B cell (primary cell): Measurements from ENCODE around the gene ITIH3. TPM values are rescaled to one million over a fixed set of nuclear protein-coding genes. Genes with fewer than 3 reads are reported as not detected.
A peak's percentile ranks its signal among the peaks of the same experiment; 100 is the strongest.

Experiments
- ATAC-seq: fragments of 200-7000 bp; cut with Tn5 transposase; one replicate; pipeline ENCODE4 v1.10.0; 2021; ENCODE audit warnings: low read depth, mild to moderate bottlenecking, moderate number of reproducible peaks, moderate library complexity
- CTCF ChIA-PET: fragments of 350-600 bp; sonication (Branson Sonifier 250); formaldehyde crosslinking; loops from one replicate; lab custom pipeline; 2021; ENCODE audit warnings: antibody characterized with exemption, inconsistent platforms; lab: Charles Lee
- POLR2A ChIA-PET: fragments of 350-600 bp; sonication (Branson Sonifier 250); formaldehyde crosslinking; loops from one replicate; lab custom pipeline; 2021; ENCODE audit warnings: antibody characterized with exemption; lab: Charles Lee
- DNase-seq: peaks from one replicate; pipeline ENCODE4 v3.0.0; 2013
- H2AFZ ChIP-seq: 2 replicates; pipeline ENCODE4 v1.6.1; 2012; ENCODE audit warnings: mild to moderate bottlenecking, low read depth, low read length; ENCODE audit not compliant: insufficient read depth, poor library complexity, severe bottlenecking
- H3K27ac ChIP-seq, 2 donors: 1 replicate in 1 of 2; 2 replicates in 1 of 2; pipeline ENCODE4 v1.5.1; 2012 to 2013; ENCODE audit warnings: low read length in 2 of 2, mild to moderate bottlenecking in 2 of 2, moderate library complexity in 1 of 2
- H3K27me3 ChIP-seq, 4 experiments: fragments of 200-600 bp in 1 of 4; sonication (generic) in 1 of 4; replicated peaks in 1 of 4; 1 replicate in 2 of 4; 2 replicates in 2 of 4; pipeline versions ENCODE4 v1.6.1 to v1.7.0; 2013 to 2016; ENCODE audit warnings: low read length in 3 of 4, mild to moderate bottlenecking in 2 of 4, mixed read lengths in 1 of 4, moderate library complexity in 1 of 4; ENCODE audit not compliant: insufficient read depth in 4 of 4, control insufficient read depth in 3 of 4; ENCODE audit errors: control extremely low read depth in 1 of 4
- H3K36me3 ChIP-seq, 2 experiments: replicated peaks in 1 of 2; 1 replicate in 1 of 2; 2 replicates in 1 of 2; pipeline versions ENCODE4 v1.6.1 to v1.7.1; 2013; ENCODE audit warnings: low read length in 1 of 2; ENCODE audit not compliant: insufficient read depth in 2 of 2, control insufficient read depth in 1 of 2; ENCODE audit errors: control extremely low read depth in 1 of 2, extremely low read depth in 1 of 2
- H3K4me1 ChIP-seq, 2 donors: fragments of 200-600 bp in 1 of 2; sonication (generic) in 1 of 2; 1 replicate in 1 of 2; 2 replicates in 1 of 2; pipeline versions ENCODE4 v1.5.1 to v1.6.1; 2013 to 2017; ENCODE audit warnings: low read length in 2 of 2; ENCODE audit not compliant: control insufficient read depth in 2 of 2, insufficient read depth in 2 of 2
- H3K4me2 ChIP-seq: replicated peaks from 2 replicates; pipeline ENCODE3; 2012; ENCODE audit warnings: mild to moderate bottlenecking, low read depth, low read length; ENCODE audit not compliant: poor library complexity, severe bottlenecking
- H3K4me3 ChIP-seq, 5 experiments: fragments of 200-600 bp in 1 of 5; sonication (generic) in 1 of 5; 1 replicate in 3 of 5; 2 replicates in 2 of 5; pipeline versions ENCODE4 v1.5.1 to v1.7.0; 2011 to 2016; ENCODE audit warnings: low read length in 4 of 5, mild to moderate bottlenecking in 4 of 5, low read depth in 2 of 5, control low read depth in 1 of 5, moderate library complexity in 1 of 5; ENCODE audit not compliant: insufficient read depth in 1 of 5; ENCODE audit errors: control extremely low read depth in 1 of 5, extremely low read depth in 1 of 5
- H3K79me2 ChIP-seq: fragments of 200-600 bp; sonication (generic); one replicate; pipeline ENCODE4 v1.6.0; 2016; ENCODE audit warnings: low read length; ENCODE audit not compliant: control insufficient read depth, insufficient read depth
- H3K9ac ChIP-seq: fragments of 200-600 bp; sonication (generic); 2 replicates; pipeline ENCODE4 v1.6.1; 2017; ENCODE audit warnings: mild to moderate bottlenecking, low read length, moderate library complexity
- H3K9me3 ChIP-seq, 3 donors: one replicate each; pipeline versions ENCODE4 v1.6.1 to v1.7.1; 2013; ENCODE audit warnings: low read length in 2 of 3; ENCODE audit not compliant: control insufficient read depth in 2 of 3, insufficient read depth in 1 of 3; ENCODE audit errors: control extremely low read depth in 1 of 3
- H4K20me1 ChIP-seq: 2 replicates; pipeline ENCODE4 v1.6.0; 2012; ENCODE audit warnings: mild to moderate bottlenecking, low read length; ENCODE audit not compliant: insufficient read depth, control insufficient read depth, poor library complexity, severe bottlenecking
- H3K27ac Mint-ChIP-seq: one replicate; pipeline ENCODE4 v1.8.0; 2021; ENCODE audit warnings: mixed read lengths
- H3K27me3 Mint-ChIP-seq: one replicate; pipeline ENCODE4 v1.8.0; 2021; ENCODE audit warnings: mixed read lengths
- H3K4me1 Mint-ChIP-seq: one replicate; pipeline ENCODE4 v1.8.0; 2021; ENCODE audit warnings: mixed read lengths
- H3K4me3 Mint-ChIP-seq: one replicate; pipeline ENCODE4 v1.8.0; 2021; ENCODE audit warnings: mixed read lengths
- H3K9me3 Mint-ChIP-seq: one replicate; pipeline ENCODE4 v1.8.0; 2022; ENCODE audit warnings: mixed read lengths; ENCODE audit not compliant: insufficient read depth
- CTCF ChIP-seq: fragments of 200-600 bp; IDR thresholded peaks from one replicate; pipeline ENCODE4 v1.8.0; 2022; ENCODE audit warnings: antibody characterized with exemption, mild to moderate bottlenecking
- EZH2 ChIP-seq: IDR thresholded peaks from 2 replicates; pipeline ENCODE4 v1.6.1; 2012; ENCODE audit warnings: borderline replicate concordance, low read depth, mild to moderate bottlenecking, moderate library complexity, low read length; ENCODE audit not compliant: insufficient read depth, poor library complexity, severe bottlenecking
- WGBS: methylation state at CpG from one replicate; pipeline ENCODE4 v1.1.5; 2013; ENCODE audit warnings: missing lambda C conversion rate; ENCODE audit not compliant: insufficient coverage; 5-methylcytosine and 5-hydroxymethylcytosine counted together
- intact Hi-C: fragments of 100-400 bp; cut with micrococcal nuclease; formaldehyde crosslinking; loops from one replicate; pipeline ENCODE4 v1.10.0; 2022
- polyA plus RNA-seq: library from polyadenylated mRNA; depleted of rRNA; stranded (reverse); fragments of >200 nt; gene quantifications from 2 replicates; pipeline ENCODE4 v1.2.3, GENCODE V29; 2012
- total RNA-seq, 2 donors: library from RNA; stranded (reverse); fragments of 120-200 nt in 1 of 2; gene quantifications; 1 replicate in 1 of 2; 2 replicates in 1 of 2; pipeline versions ENCODE4 v1.2.3 to v1.2.4, GENCODE V29; 2013 to 2022

The ITIH3 gene
- total and polyA plus RNA-seq, 2 donors (not counting 1 experiment from before 2014, with no cell fraction given), result not detected

DNA sequence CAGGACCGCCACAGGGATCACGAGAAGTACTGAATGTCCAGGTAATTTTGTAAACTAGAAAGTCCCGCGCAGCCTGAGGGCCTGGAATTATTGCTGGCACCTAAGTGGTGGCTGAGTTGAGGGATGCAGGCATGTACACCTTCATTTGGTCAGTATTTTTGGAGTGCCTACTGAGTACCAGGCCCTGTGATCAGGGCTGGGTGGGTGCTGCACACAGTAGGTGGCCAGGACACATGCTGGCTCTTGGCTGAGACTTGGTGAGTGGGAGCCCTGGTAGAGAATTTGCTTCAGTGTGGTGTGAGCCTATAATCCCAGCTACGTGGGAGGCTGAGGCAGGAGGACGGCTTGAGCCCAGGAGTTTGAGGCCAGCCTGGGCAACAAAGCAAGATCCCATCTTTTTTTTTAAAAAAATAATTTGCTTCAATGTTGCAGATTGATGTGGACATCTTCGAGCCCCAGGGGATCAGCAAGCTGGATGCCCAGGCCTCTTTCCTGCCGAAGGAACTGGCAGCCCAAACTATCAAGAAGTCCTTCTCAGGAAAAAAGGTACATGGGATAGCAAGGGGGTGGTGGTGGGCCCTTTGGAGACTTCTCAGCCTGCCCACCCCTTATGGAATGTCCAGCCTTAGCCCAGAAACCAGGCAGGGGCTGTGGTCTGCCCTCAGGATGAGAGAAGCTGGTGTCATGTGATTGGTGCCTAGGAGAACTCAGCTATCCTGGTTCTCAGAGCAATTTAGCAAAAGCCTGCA lies 14.6 kb upstream of the ITIH3 start:
- Histone ChIP-seq H2AFZ (peak overlapping the region; percentile 56), H3K4me3 (no peak overlapping the region), H3K4me1 (peaks cover 14 to 19% of the 10 kb centered on the region in 2 donors), H3K4me2 (peak overlapping the region; percentile 51), H4K20me1 (no peaks in the 10 kb centered on the region), H3K79me2 (no peaks in the 10 kb centered on the region), H3K9me3 (no peaks in the 10 kb centered on the region), H3K27ac (peak overlapping the region; percentile 88 to 90), H3K9ac (no peak overlapping the region), H3K36me3 (no peaks in the 10 kb centered on the region), H3K27me3 (no peaks in the 10 kb centered on the region)
- H3K27me3 Mint-ChIP-seq, result peaks cover 4% of the 10 kb centered on the region
- CTCF ChIA-PET, result interaction anchor here (0.6 to 1.4 kb wide), 3 partner anchors 9 to 559 kb away, joined by 3 to 8 read pairs (median 4); partner anchors contain the start of gene NEK4
- peak; percentile 6 for ATAC-seq
- POLR2A ChIA-PET, result interaction anchor here (0.5 to 1.9 kb wide), 2 partner anchors 9 to 75 kb away, joined by 8 to 15 read pairs; partner anchors contain the start of gene NEK4
- 65% methylated on average over 6 of the region's 8 CpGs for WGBS
- intact Hi-C loops, result loop anchor here (1.0 kb wide), 1 partner anchor 9 kb away; no protein-coding TSS in a partner anchor
- peak overlapping the region; percentile 91 for H3K27ac Mint-ChIP-seq
- H3K9me3 Mint-ChIP-seq, result no peaks in the 10 kb centered on the region
- peak overlapping the region; percentile 18 for H3K4me3 Mint-ChIP-seq
- peaks cover 14% of the 10 kb centered on the region for H3K4me1 Mint-ChIP-seq
- DNase-seq, result no peak
- TF ChIP-seq CTCF, result no peak
- no peak for TF ChIP-seq EZH2

DNA sequence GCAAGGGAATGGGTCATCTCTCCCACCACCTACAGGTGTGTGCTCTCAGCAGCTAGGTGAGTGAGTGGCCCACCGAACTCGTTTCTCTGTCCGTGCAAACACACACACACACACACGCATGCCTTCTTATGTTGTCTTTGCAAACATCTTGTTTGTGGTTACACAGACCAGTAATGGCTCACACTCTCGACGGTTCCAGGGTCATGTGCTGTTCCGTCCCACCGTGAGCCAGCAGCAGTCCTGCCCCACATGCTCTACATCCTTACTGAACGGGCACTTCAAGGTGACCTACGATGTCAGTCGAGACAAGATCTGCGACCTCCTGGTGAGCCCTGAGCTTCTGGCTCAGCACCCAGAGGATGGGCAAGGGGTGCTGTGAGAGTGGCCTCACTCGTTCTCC lies 12.9 kb upstream of the ITIH3 start:
- no peaks in the 10 kb centered on the region for H3K36me3 ChIP-seq
- WGBS, result 53% methylated on average over 9 of the region's 13 CpGs
- H3K4me3 Mint-ChIP-seq, result no peak overlapping the region
- intact Hi-C loops, result no loop called here
- TF ChIP-seq EZH2, result no peak
- no peak for TF ChIP-seq CTCF
- H3K9me3 ChIP-seq, result no peaks in the 10 kb centered on the region
- POLR2A ChIA-PET, result no interaction called here
- no peak overlapping the region for H3K9ac ChIP-seq
- H3K27me3 ChIP-seq, result no peaks in the 10 kb centered on the region
- peaks cover 14 to 19% of the 10 kb centered on the region in 2 donors for H3K4me1 ChIP-seq
- DNase-seq (no peak), ATAC-seq (no peak)
- no peak overlapping the region for H3K4me2 ChIP-seq
- no peak overlapping the region for H3K4me3 ChIP-seq
- H3K27me3 Mint-ChIP-seq, result peaks cover 4% of the 10 kb centered on the region
- H3K9me3 Mint-ChIP-seq, result no peaks in the 10 kb centered on the region
- no peak overlapping the region for H3K27ac ChIP-seq
- no peak overlapping the region for H2AFZ ChIP-seq
- H3K27ac Mint-ChIP-seq, result peak overlapping the region; percentile 6
- peaks cover 14% of the 10 kb centered on the region for H3K4me1 Mint-ChIP-seq
- no peaks in the 10 kb centered on the region for H3K79me2 ChIP-seq
- CTCF ChIA-PET, result no interaction called here
- H4K20me1 ChIP-seq, result no peaks in the 10 kb centered on the region
